Testis (tissue), 3 donors: ENCODE measurements around the gene CLDN14. TPM values are rescaled to one million over a fixed set of nuclear protein-coding genes. Genes with fewer than 3 reads are reported as not detected.

Experiments used
- DNase-seq: peaks from one replicate; pipeline ENCODE4 v3.0.0-alpha.2; 2019
- H3K27ac ChIP-seq, 2 donors: fragments of 200-600 bp; sonication (generic); one replicate each; pipeline ENCODE4 v1.5.1; 2019
- H3K27me3 ChIP-seq: fragments of 200-600 bp; sonication (generic); one replicate; pipeline ENCODE4 v1.5.1; 2019
- H3K36me3 ChIP-seq: fragments of 200-600 bp; sonication (generic); one replicate; pipeline ENCODE4 v1.5.1; 2017; ENCODE audit warnings: low read depth; ENCODE audit errors: missing control alignments
- H3K4me1 ChIP-seq: fragments of 200-600 bp; sonication (generic); one replicate; pipeline ENCODE4 v1.5.1; 2019
- H3K4me3 ChIP-seq, 2 donors: fragments of 200-600 bp; sonication (generic); one replicate each; pipeline ENCODE4 v1.5.1; 2017 to 2019
- H3K9me3 ChIP-seq: fragments of 200-600 bp; sonication (generic); one replicate; pipeline ENCODE4 v1.5.1; 2017
- POLR2A ChIP-seq: fragments of 450-650 bp; IDR thresholded peaks from one replicate; pipeline ENCODE4 v1.6.1; 2017; ENCODE audit warnings: antibody characterized with exemption, mild to moderate bottlenecking, moderate library complexity
- WGBS, 2 donors: methylation state at CpG; one replicate each; pipeline ENCODE4 v1.1.5; 2018; 5-methylcytosine and 5-hydroxymethylcytosine counted together
- intact Hi-C: fragments of 100-400 bp; cut with DNase I; formaldehyde crosslinking; loops from one replicate; pipeline ENCODE4 v1.15.1; 2023; ENCODE audit warnings: low total_unique reads
- polyA plus RNA-seq: library from polyadenylated mRNA; stranded (reverse); fragments of 350-450 nt; fragmentation: Illumina TruSeq; extraction: RNeasy Lipid Tissue Mini Kit (QIAGEN cat#74804); gene quantifications from one replicate; pipeline ENCODE4 v1.2.3, GENCODE V29; 2014; ENCODE audit warnings: low read depth, low replicate concordance; ENCODE audit not compliant: insufficient read depth
- total RNA-seq, 2 donors: library from RNA; depleted of rRNA; stranded (reverse); fragments of >200 nt; gene quantifications; one replicate each; pipeline ENCODE4 v1.2.3, GENCODE V29; 2016
- TF ChIP-seq, protein P1 (sequence below), 3 experiments: fragments of 450-650 bp in 2 of 3; fragments of 200-600 bp in 1 of 3; sonication (generic) in 1 of 3; IDR thresholded peaks; one replicate each; pipeline ENCODE4 v1.5.1; 2016 to 2019; ENCODE audit warnings: antibody characterized with exemption in 3 of 3, mild to moderate bottlenecking in 2 of 3, moderate library complexity in 1 of 3

The CLDN14 gene
- total and polyA plus RNA-seq, 3 donors from 2014 or later: 0.31 to 0.96 (median 0.31) TPM

DNA sequence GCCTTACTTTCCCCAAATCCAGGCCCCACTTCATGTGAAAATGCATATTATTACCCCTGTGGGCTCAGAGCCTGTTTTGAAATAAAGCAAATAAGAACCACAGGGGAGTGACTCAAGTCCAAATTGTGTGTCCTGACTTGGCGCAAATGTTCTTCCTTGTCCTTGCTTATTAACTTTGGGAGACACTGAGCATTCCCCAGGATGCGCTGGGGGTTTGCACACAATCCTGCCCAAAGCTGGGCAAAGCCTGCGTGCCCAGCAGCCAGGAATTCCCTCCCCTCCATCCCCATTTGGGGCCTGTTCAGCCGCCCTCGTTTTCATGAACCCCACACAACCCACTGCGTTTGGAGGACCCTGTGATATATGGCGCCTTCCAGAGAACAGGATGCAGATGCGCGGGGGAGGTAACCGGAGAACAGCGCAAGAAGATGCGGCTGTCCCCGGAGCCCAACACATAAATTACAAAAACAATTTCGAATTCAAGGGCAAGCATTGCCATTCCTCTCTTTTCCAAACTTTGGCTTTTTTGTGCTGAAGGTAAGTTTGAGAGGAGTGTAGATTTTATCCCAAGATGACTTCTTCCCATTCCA is 42.4 kb upstream of the CLDN14 start:
- H3K36me3 ChIP-seq: no peaks in the 10 kb centered on the region
- H3K9me3 ChIP-seq: no peaks in the 10 kb centered on the region
- no peaks in the 10 kb centered on the region for H3K4me1 ChIP-seq
- whole genome bisulfite sequencing, 2 donors: 52 to 56% methylated on average over 14 of the region's 14 CpGs
- TF ChIP-seq, protein P1, sequence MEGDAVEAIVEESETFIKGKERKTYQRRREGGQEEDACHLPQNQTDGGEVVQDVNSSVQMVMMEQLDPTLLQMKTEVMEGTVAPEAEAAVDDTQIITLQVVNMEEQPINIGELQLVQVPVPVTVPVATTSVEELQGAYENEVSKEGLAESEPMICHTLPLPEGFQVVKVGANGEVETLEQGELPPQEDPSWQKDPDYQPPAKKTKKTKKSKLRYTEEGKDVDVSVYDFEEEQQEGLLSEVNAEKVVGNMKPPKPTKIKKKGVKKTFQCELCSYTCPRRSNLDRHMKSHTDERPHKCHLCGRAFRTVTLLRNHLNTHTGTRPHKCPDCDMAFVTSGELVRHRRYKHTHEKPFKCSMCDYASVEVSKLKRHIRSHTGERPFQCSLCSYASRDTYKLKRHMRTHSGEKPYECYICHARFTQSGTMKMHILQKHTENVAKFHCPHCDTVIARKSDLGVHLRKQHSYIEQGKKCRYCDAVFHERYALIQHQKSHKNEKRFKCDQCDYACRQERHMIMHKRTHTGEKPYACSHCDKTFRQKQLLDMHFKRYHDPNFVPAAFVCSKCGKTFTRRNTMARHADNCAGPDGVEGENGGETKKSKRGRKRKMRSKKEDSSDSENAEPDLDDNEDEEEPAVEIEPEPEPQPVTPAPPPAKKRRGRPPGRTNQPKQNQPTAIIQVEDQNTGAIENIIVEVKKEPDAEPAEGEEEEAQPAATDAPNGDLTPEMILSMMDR (IDR thresholded peaks at IDR 0.05): no peak
- TF ChIP-seq POLR2A: no peak
- H3K4me3 ChIP-seq: no peak overlapping the region
- no peaks in the 10 kb centered on the region for H3K27me3 ChIP-seq
- no peak overlapping the region for H3K27ac ChIP-seq
- intact Hi-C loops: no loop called here
- DNase-seq: no peak

DNA sequence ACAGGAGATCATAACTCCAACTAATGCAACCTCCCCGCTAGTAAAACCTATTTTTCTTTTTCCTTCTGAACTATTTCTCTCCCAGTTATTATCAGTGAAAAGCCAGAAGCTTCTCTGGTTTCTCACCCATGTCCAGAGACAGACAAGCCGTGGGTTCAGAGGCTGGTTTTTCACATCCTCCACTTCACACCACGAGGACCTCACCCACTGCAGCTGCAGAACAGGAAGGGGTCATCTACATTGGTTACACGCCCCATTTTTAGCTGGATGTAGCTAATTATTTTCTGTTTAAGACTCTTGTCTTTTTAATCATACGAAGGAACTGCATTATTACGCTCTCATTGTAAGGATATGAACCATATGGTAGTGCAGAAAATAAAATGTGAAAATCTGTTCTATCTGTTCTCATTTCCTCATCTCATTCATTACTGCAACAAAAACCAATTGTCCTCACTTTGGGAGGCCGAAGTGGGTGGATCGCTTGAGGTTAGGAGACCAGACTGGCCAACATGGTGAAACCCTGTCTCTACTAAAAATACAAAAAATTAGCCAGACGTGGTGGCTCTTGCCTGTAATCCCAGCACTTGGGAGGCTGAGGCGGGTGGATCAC is 39.1 kb upstream of the CLDN14 start:
- H3K9me3 ChIP-seq: no peaks in the 10 kb centered on the region
- no peaks in the 10 kb centered on the region for H3K4me1 ChIP-seq
- no peaks in the 10 kb centered on the region for H3K36me3 ChIP-seq
- no peak for TF ChIP-seq POLR2A
- TF ChIP-seq, protein P1 (IDR thresholded peaks at IDR 0.05): no peak
- no peak overlapping the region for H3K4me3 ChIP-seq
- 84 to 87% methylated on average over 9 to 10 of the region's 10 CpGs for WGBS, 2 donors
- H3K27ac ChIP-seq: no peak overlapping the region
- DNase-seq: no peak
- no peaks in the 10 kb centered on the region for H3K27me3 ChIP-seq
- intact Hi-C loops: no loop called here

DNA sequence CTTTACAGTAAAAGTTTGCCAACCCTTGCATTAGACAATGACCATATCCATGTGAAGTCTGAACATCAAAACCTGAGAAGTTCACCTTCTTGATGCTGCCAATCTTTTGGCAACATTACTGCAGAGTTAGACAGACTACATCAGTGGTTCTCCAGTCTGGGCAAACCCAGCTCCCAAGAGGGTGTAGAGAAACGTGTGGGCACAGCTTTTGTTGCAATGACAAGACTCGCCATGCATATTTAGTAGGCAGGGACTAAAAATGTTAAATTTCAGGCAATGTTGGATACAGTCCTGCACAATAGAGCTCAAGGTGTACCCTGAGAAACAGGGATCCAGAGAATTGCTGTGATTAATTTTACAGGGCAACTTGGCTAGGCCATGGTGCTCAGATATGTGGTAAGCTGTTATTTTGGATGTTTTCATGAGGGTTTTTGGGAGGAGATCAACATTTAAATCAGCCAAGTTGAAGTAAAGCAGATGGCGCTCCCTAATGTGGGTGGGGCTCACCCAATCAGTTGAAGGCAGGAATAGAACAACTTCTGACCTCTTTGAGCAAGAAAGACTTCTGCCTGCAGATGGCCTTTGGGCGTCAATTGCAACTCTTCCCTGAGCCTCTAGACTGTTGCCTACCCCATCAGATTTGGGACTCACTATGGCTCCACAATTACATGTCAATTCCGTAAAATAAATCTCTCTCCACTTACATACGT is 37.6 kb upstream of the CLDN14 start:
- no peaks in the 10 kb centered on the region for H3K9me3 ChIP-seq
- no peak for DNase-seq
- no peaks in the 10 kb centered on the region for H3K4me1 ChIP-seq
- intact Hi-C loops: no loop called here
- H3K4me3 ChIP-seq: no peak overlapping the region
- no peaks in the 10 kb centered on the region for H3K27me3 ChIP-seq
- no peaks in the 10 kb centered on the region for H3K36me3 ChIP-seq
- no peak for TF ChIP-seq POLR2A
- TF ChIP-seq, protein P1 (IDR thresholded peaks at IDR 0.05): no peak
- H3K27ac ChIP-seq: no peak overlapping the region
- WGBS, 2 donors: 86 to 95% methylated on average over 6 of the region's 6 CpGs

DNA sequence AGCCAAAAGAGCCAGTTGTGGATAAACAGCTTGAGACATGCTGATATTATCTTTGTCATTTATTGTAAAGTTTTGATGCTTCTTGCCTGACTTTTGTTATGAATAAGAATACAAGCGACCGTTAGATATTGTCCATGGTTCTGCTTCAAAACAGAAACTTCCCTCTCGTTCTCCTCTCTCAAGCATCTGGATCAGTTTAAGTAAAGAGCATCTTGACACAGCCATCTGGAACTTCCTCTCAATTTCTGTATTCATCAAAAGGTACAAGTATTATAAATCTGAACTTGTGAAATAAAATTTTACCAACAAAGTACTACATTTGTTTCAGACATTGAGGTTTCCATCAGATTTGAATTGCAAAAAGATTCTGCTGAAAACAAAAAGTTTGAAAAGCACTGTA is 36.4 kb upstream of the CLDN14 start:
- intact Hi-C loops: no loop called here
- no peak overlapping the region for H3K27ac ChIP-seq
- H3K4me3 ChIP-seq: no peak overlapping the region
- no peaks in the 10 kb centered on the region for H3K27me3 ChIP-seq
- H3K36me3 ChIP-seq: no peaks in the 10 kb centered on the region
- WGBS, 2 donors: 53 to 58% methylated on average over 3 of the region's 3 CpGs
- DNase-seq: no peak
- no peaks in the 10 kb centered on the region for H3K4me1 ChIP-seq
- TF ChIP-seq POLR2A: no peak
- TF ChIP-seq, protein P1 (IDR thresholded peaks at IDR 0.05): no peak
- no peaks in the 10 kb centered on the region for H3K9me3 ChIP-seq
